Urothelium cell line (cell line): ENCODE data around the gene EXOC2.
A peak's percentile ranks its signal among the peaks of the same experiment; 100 is the strongest.

Experiments
- DNase-seq: peaks from one replicate; pipeline ENCODE4 v3.0.0; 2011; ENCODE audit warnings: low spot score, mixed read lengths
- FAIRE-seq: peaks from 2 replicates; lab custom pipeline; 2011; peaks lifted over from hg19 to GRCh38; lab: Jason Lieb, UNC

EXOC2 gene

DNA sequence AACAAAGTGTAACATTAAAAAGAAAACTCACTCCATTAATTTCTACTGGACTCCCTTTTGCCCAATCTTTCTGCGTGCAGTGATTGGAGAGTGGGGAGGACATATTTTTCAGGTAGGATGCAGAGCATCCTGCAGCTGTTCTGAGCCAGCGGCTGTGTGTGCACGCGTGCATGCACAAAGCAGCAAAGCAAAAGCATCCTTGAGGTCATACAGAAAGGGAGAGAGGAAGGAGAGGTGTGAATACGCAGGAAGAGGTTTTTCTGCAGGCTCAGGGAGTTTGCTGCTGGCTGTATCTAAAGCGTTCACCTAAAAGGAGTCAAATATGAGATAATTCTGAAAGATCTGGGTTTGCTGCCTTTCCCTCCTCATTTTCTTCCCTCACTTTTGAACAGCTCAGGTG lies 144.4 kb downstream of the EXOC2 start:
- DNase-seq = no peak
- FAIRE-seq = no peak

- DNase-seq = no peak
- no peak for FAIRE-seq
Observed at GRCh38 chr6:548091-548490, 144.8 kb downstream of the EXOC2 start.

- FAIRE-seq = no peak
- no peak for DNase-seq
Observed at GRCh38 chr6:540490-540889, 152.4 kb downstream of the EXOC2 start.

DNA sequence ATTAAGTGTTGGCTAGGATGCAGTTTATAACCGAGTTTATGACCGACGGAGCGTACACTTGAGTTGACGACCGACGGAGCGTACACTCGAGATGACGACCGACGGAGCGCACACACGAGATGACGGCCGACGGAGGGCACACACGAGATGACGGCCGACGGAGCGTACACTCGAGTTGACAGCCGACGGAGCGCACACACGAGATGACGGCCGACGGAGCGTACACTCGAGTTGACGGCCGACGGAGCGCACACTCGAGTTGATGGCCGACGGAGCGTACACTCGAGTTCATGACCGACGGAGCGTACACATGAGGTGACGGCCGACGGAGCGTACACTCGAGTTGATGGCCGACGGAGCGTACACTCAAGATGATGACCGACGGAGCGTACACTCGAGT lies 155.8 kb downstream of the EXOC2 start:
- DNase-seq = no peak
- peak; percentile 50 for FAIRE-seq

DNA sequence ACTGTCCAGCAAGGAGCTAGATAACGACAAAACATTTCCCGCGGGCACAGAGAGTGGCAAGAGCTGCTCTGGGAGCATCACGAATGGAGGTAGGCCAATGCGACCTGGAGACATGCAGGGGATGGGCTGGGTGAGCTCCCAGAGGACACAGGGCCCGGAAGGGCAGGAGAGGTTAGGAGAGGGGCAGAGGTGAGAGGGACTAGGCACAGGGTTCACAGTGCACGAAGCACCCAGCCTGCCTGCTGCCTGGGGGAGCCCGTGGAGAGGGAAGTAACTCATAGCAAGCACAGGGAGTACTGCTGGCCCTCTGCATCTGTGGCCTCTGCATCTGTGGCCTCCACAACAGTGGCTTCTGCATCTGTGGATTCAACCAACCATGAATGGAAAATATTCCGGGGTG lies 162.5 kb downstream of the EXOC2 start:
- FAIRE-seq = no peak
- DNase-seq = no peak

DNA sequence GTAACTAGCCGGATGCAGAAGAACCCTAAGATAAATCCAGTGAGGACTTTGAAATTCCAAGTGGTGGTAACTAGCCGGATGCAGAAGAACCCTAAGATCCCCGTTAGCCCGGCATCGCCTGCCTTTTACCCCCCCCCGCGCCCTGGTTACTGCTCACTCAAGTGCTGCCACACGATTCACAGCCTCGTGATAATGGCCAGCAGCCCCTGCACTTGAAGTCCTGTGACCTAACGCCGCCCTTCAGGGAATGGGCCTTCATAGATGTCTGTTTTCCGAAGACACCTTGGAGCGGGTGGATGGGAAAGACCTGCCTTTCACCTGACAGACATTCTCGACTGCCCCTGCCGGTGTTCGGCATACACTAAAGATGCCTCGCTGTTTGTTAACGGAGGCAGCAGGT lies 163.9 kb downstream of the EXOC2 start:
- FAIRE-seq (no peak), DNase-seq (no peak)

- FAIRE-seq (no peak), DNase-seq (no peak)
Observed at GRCh38 chr6:527989-528673, 164.8 kb downstream of the EXOC2 start.

GRCh38 chr6:524803-525202 lies 168.1 kb downstream of the EXOC2 start:
- FAIRE-seq (no peak), DNase-seq (no peak)

GRCh38 chr6:520820-521219 lies 172.1 kb downstream of the EXOC2 start:
- FAIRE-seq = no peak
- DNase-seq = no peak

- FAIRE-seq (no peak), DNase-seq (no peak)
Observed at GRCh38 chr6:518218-518617, 174.7 kb downstream of the EXOC2 start.

- DNase-seq = no peak
Observed at GRCh38 chr6:516213-516612, 176.7 kb downstream of the EXOC2 start.

DNA sequence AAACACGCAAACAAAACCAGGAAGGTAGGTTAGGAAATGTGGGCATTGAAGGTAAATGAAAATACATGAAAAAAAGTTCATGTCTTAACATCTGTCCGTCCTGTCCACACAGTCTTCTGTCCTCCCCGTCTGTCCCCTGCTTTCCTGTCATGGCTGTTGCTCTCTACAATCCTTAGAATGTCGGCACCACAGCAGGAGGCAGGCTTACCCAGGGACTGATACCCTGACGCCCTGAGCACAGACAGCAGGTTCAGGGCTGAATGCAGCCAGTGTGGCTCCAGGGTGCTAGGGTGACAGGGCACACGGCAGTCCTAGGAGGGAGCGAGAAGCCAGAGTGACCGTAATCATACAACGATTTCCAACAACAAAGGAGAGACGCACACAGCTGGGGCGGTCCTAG lies 177.7 kb downstream of the EXOC2 start:
- FAIRE-seq (peak; percentile 20), DNase-seq (no peak)

More at GRCh38 chr6:516213-516612, 176.7 kb downstream of the EXOC2 start:
- no peak for FAIRE-seq

DNA sequence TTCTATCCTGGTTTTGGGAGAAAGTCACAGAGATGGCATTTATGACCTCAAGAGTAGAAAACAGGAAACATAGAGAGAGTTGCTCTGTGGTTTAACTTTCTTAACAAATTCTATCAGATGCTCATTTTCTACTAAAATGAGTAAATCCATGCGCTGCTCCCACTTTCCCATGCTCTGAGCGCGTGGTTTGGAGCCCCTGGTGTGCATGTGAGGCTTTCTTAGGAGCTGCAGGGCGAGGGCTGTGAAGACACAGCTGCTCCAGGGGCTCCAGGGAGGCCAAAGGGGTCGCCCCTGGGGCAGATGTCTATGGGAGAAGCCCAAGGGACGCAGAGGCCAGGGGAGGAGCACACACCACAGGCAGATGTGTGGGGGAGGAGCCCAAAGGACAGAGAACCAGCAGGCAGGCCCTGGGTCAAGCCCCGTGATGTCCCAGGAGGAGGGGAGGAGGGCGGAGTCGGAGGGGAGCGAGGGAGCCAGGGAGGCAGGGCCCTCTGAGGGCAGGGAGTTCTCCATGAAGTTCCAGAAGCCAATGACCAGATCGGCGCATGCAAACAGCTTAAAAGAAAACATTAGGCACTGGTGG lies 178.5 kb downstream of the EXOC2 start:
- DNase-seq (no peak), FAIRE-seq (no peak)

- DNase-seq (no peak), FAIRE-seq (no peak)
Observed at GRCh38 chr6:513961-514360, 179.0 kb downstream of the EXOC2 start.

GRCh38 chr6:513058-513457 lies 179.9 kb downstream of the EXOC2 start:
- FAIRE-seq (no peak), DNase-seq (no peak)

DNA sequence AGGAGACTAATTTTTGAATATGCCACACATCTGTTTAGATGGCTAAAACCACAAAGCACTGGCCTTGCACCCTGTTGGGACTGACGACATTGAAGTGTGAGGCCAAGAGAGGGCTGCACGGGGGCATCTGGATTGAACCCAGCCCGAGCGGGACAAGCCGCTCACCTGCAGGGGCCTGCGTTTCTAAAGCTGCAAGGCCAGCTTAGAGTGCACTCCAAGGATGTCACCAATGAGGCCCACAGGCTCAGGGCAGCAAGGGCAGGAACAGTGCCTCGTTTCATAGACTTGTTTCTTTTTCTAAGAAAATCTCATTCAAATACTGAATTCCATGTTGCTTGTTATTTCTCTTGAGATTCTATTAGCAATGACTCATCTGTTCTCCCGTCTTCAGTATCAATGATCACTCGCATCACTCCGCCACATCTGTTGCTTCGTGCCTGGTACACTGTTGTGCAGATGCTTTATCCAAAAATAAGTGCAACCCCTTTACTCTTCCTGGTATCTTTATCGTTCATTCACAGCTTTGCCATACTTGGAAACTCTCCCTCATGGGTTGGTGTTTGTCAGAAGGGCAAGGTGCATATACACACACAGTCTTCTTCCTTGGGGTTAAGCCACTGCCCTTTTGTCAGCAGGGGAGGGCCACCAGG lies 181.3 kb downstream of the EXOC2 start:
- no peak for DNase-seq
- FAIRE-seq = no peak

- no peak for FAIRE-seq
- DNase-seq = no peak
Observed at GRCh38 chr6:509676-510075, 183.3 kb downstream of the EXOC2 start.

DNA sequence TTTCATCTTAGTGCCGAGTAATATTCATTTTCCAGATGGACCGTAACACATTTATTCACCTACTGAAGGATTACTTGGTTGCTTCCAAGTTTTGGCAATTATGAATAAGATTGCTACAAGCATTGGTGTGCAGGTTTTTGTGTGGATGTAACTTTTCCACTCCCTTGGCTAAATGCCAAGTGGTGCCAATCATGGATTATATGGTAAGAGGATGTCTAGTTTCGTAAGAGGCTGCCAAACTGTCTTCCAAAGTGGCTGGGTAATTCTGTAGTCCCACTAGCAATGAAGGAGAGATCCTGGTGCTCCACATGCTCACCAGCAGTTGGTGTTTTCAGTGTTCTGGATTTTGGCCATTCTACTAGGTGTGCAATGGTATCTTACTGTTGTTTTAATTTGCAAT lies 184.3 kb downstream of the EXOC2 start:
- DNase-seq = no peak
- FAIRE-seq = no peak

DNA sequence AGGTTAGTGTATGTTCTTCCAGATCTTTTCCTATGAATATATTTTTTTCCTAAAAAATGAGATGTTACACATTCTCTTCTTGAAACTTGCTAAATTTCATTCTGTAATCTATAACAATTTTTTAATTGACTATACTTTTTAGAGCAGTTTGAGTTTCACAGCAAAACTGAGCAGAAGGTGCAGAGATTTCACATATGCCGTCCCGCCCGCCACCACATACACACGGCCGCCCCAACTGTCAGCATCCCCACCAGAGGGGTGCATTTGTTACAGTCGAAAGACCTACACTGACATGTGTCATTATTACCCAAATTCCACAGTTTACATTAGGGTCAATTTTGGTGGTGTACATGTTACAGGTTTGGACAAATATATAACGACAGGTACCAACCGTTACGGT lies 184.9 kb downstream of the EXOC2 start:
- FAIRE-seq (no peak), DNase-seq (no peak)

DNA sequence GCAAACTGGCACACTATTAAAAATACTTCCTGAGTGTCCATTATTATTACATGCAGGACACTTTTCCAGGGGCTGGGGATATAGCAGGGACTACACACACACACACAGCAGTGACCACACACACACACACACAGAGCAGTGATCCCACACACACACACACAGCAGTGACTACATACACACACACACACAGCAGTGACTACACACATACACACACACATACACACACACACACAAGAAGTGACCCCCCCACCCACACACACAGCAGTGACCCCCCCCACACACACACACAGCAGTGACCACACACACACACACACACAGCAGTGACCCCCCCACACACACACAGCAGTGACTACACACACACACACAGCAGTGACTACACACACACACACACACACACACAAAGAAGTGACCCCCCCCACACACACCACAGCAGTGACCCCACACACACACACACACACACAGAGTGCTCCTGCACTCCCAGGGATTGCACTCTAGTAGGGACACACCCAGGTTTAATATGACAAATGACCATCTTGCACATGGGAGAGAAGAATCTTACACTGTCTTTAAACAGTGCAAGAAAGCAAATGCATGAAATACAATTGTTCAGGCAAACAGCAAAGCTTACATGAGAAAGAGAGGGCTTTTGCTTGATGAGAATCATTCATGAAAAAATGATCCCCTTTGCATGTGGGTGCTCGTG lies 185.9 kb downstream of the EXOC2 start:
- FAIRE-seq (no peak), DNase-seq (no peak)

DNA sequence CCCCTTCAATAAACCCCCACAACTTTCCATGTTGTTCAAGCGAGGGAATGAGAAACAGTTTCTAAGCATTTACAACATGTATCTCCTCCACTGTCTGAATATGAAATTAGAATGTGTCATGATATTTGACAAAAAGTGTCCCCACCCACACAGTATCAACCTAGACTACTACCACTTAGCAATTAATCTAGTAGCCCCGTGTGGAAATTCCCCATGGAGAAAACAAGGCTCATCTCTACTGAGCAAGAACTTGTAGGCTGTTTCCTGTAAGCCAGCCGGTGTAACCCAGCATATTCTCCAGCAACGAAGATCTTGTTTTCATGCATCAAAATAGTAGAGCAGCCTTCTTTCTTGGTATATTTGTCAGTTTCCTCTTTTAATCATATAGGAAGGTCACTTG lies 186.4 kb downstream of the EXOC2 start:
- FAIRE-seq = no peak
- DNase-seq = no peak

- no peak for FAIRE-seq
- DNase-seq = no peak
Observed at GRCh38 chr6:505374-505773, 187.6 kb downstream of the EXOC2 start.
